ENCODE results near the gene CLCN1.

Gene CLCN1

GRCh38 chr7:143292876-143293275, 23.0 kb upstream of the CLCN1 start:
- no peak for DNase-seq (ENCODE audit: low spot score)

DNA sequence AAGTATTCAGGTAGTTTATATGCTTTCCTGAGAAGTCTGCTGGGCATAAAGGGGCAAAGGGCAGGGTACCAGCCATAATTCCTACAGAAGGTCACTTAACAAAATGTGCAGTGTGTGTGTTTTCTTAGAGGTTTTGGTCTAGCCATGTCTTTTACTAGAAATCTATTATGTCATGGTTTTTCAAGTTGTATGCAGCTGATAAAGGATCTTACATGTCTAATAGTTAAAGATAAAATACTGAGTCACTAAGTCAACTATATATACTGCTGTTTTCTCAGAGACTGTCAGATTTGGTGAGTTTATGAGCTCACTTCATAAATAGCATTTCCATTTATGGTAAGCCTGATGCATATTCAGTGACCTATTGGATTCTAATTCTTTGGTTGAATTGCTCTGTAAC, 20.0 kb upstream of the CLCN1 start:
- no peak for DNase-seq (ENCODE audit: low spot score)

DNA sequence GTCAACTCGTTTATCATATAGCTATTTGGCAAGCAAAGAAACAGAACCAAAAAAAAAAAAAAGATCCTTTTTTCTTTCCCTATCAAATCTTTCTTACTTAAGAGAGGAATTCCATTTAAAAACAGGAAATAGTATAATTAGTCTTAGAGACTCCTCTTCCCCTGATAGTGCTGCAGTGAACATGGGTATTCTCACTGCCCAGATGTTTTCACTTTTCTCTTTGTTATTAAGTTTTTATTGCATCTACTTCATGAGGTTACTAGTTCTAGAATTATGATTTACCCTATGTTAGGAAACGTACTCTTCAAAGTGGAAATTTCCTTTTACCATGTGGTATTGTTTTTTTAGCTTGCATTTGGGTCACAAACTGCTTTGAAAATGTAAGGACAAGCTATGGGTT, 19.2 kb upstream of the CLCN1 start:
- no peak for DNase-seq (ENCODE audit: low spot score)

DNA sequence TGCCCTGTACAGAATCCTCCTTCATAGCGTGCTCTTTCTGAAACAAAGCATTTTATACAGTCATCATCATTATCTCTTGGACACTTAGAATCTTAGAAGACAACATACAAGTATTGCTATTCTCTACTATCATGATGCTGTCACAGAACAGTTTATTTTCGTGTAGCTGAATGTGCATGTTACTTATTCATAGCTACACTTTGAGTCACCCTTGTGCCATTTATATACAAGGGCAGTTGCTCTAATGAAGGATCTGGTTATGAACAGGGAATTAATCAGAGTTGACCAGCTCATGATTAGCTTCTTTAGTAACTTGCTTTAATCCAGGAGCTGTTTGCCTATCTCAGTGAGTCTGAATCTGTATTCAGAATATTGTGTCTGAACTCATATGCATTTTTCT, 16.6 kb upstream of the CLCN1 start:
- DNase-seq (ENCODE audit: low spot score): no peak

- DNase-seq (ENCODE audit: low spot score): no peak
Observed at GRCh38 chr7:143299840-143300239, 16.1 kb upstream of the CLCN1 start.

- DNase-seq (ENCODE audit: low spot score): no peak
Observed at GRCh38 chr7:143300959-143301935, 14.7 kb upstream of the CLCN1 start.

DNA sequence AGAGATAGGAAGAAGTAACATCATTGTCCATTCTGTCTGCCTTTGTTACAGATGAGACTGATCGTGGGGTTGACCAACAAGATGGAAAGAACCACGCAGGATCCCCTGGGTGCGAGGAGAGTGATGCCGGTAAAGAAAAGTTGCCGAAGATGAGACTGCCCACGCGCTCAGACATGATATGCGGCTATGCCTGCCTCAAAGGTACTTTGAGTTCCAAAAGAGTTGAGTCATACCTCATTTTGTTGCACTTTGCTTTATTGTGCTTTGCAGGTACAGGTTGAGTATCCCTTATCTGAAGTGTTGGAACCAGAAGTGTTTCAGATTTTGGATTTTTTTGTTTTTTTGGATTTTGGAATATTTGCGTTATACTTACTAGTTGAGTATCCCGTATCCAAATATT, 12.2 kb upstream of the CLCN1 start:
- no peak for DNase-seq (ENCODE audit: low spot score)

DNA sequence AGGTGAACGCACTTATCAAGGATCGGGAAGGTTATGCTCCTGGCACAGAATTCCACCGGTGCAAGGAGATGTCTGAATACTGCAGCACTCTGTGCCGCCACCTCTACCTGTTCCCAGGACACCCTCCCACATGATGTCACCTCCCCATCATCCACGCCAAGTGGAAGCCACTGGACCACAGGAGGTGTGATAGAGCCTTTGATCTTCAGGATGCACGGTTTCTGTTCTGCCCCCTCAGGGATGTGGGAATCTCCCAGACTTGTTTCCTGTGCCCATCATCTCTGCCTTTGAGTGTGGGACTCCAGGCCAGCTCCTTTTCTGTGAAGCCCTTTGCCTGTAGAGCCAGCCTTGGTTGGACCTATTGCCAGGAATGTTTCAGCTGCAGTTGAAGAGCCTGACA, 11.0 kb upstream of the CLCN1 start:
- no peak for DNase-seq (ENCODE audit: low spot score)

- no peak for DNase-seq (ENCODE audit: low spot score)
Observed at GRCh38 chr7:143305423-143306070, 10.4 kb upstream of the CLCN1 start.

DNA sequence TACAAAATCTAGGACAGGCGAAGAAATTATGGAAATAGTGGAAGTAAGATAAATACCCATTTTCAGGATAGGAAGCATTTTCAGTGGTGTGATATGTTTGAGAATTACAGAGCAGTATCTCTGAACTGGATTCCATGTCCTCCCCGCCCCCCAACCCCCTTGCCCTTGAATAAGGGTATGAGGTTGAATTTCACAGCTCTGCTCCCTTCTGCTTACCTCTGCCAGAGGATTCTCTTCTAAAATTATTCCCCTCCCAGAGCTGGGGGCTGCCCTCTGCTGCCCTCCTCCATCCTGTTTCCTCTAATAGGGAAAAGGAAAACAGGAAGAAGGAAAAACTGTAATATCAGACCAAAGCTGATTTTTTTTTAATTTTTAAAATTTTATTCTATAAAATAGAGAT, 7.3 kb upstream of the CLCN1 start:
- no peak for DNase-seq (ENCODE audit: low spot score)

DNA sequence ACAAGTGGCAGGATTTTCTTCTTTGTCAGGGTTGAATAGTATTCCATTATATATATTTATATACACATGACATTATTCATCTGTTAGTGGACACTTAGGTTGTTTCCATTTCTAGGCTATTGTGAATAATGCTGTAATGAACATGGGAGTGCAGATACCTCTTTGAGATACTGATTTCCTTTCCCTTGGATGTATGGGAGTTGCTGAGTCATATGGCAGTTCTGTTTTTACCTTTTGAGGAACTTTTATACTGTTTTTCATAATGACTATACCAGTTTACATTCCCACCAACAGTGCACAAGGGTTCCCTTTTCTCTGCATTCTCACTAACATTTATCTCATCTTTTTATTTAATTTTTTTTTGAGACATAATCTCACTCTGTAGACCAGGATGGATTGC, 1.8 kb upstream of the CLCN1 start:
- DNase-seq (ENCODE audit: low spot score): no peak

DNA sequence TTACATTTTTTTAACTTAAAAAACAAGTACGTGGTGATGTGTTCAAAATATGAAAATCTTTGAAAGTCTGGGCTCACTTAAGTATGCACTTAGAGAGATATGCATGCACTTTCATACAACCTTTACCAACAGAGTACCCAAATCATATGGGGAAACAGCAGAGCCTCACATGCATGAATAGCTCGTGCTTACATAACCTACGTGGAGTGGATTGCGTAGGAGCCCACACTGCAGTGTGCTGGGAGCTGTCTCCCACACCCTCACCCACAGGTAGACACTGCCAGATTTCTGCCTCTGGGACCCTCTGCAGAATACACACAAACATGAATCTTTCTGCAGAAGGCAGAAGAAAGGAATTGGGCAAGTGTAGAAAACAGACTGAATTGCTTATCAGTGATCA, 581 bp downstream of the CLCN1 start:
- no peak for DNase-seq (ENCODE audit: low spot score)

- no peak for DNase-seq (ENCODE audit: low spot score)
Observed at GRCh38 chr7:143318661-143319060, 2.8 kb downstream of the CLCN1 start.

- no peak for DNase-seq (ENCODE audit: low spot score)
Observed at GRCh38 chr7:143320620-143321019, 4.7 kb downstream of the CLCN1 start.

- DNase-seq (ENCODE audit: low spot score): no peak
Observed at GRCh38 chr7:143321242-143321641, 5.3 kb downstream of the CLCN1 start.

GRCh38 chr7:143321734-143322133, 5.8 kb downstream of the CLCN1 start:
- DNase-seq (ENCODE audit: low spot score): no peak

DNA sequence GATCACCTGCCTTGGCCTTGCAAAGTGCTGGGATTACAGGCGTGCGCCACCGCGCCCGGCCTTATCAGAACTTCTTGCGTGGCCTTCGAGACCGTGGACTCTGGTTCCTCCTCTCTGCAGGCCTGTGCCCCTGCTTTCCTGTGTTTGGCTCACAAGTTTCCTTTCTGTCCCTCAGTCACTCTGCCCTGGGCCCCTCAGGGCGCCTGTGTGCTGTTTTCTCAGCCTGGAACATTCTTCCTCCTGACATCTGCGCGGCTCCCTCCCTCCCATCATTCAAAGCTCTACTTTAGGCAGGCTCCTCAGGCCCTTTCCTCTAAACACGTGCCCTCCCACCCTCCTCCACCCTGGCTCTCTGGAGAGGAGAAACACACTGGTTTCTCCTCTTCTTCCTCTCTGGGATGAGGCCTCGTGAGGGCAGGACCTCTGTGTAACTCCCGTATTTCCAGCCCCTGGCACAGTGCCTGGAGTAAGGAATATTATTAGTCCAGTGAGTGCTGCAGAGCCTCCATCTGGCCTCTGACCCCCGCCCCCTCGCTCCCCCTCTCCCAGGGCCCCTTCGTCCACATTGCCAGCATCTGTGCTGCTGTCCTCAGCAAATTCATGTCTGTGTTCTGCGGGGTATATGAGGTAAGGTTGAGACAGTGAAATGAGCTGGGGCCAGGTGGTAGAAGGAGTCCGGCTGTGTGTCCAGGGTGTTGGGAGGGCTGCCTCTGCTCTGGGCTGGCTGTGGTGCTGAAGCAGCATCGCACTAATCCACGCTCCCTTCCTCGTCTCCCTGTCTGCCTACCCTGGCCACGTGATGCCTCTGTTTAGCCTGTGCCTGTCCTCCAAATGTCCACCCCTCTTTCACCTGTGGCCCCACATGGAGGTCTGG, 7.1 kb downstream of the CLCN1 start:
- DNase-seq (ENCODE audit: low spot score): peak; percentile 49

DNA sequence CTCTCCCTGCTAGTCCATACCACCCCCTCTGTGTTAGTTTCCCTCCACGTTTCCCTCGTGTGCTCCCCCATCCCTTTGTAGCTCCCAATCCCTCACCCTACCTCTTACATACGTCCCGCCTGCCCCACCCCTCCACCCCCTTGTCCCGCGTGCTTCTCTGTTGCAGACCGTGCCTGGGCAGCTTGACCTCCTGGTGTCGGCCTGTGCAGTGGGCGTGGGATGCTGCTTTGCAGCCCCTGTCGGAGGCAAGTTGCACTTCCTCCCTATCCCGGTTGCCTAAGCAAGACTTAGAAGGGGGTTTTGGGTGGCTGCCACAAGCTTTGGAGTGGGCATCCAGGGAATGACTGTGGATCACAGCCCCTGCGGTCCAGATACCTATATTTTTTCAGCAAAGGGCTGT, 7.7 kb downstream of the CLCN1 start:
- DNase-seq (ENCODE audit: low spot score): peak; percentile 69

GRCh38 chr7:143325240-143325639, 9.3 kb downstream of the CLCN1 start:
- no peak for DNase-seq (ENCODE audit: low spot score)

- no peak for DNase-seq (ENCODE audit: low spot score)
Observed at GRCh38 chr7:143327903-143328302, 12.0 kb downstream of the CLCN1 start.

DNA sequence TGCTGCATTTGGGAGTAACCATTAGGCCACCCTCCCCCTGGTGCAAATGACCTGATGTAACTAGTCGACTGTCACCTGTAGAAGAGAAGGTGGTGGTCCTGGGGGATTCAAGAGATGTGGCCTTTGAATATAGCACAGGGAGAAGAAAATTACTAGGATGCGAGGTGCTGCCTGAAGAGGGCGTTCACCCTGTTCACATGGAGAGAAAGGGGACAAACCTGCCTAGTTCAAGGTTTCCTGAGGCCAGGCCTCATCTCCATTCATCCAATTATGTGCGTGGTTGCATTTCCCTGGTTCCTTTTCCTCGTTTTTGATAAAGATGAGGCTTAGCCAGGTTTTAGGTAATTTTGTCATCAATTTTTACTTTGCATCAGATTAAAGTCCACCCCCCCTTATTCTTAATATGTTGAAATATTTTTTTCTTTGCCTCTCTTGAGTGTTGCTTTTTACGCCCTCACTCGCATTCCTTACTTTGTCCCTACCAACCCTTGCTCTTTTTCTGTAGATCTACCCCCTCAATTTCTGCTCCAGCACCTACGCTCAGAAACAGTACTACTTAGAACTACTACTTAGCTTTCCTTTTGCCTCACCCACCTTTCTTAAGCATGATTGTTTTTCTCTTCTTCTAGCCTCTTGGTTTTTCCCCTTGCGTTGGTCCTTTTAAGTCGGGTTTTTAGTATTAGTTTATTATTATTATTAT, 13.7 kb downstream of the CLCN1 start:
- no peak for DNase-seq (ENCODE audit: low spot score)
